ENCODE results near the gene UNKL.

- TF ChIP-seq CTCF (IDR thresholded peaks at IDR 0.05; ENCODE audit: insufficient read depth, low read length, poor library complexity, severe bottlenecking) (no peak), EZH2phosphoT487 (conservative IDR thresholded peaks at IDR 0.05; ENCODE audit: low read length) (no peak)
Observed at GRCh38 chr16:1344499-1344898, 70.0 kb downstream of the UNKL start.
